Vagina (tissue), 2 donors: Measurements from ENCODE around the gene ANKFN1. TPM values are rescaled to one million over a fixed set of nuclear protein-coding genes. Genes with fewer than 3 reads are reported as not detected.
A peak's percentile ranks its signal among the peaks of the same experiment; 100 is the strongest.

Source experiments
- DNase-seq, 2 donors: peaks; one replicate each; pipeline ENCODE4 v3.0.0-alpha.2; 2017; ENCODE audit errors: extremely low spot score in 2 of 2
- H3K27ac ChIP-seq: fragments of 200-600 bp; sonication (generic); one replicate; pipeline ENCODE4 v1.5.1; 2019
- H3K27me3 ChIP-seq: fragments of 200-600 bp; sonication (generic); one replicate; pipeline ENCODE4 v1.5.1; 2019
- H3K36me3 ChIP-seq, 2 donors: fragments of 200-600 bp; sonication (generic); one replicate each; pipeline ENCODE4 v1.5.1; 2017 to 2019
- H3K4me1 ChIP-seq: fragments of 200-600 bp; sonication (generic); one replicate; pipeline ENCODE4 v1.5.1; 2019
- H3K4me3 ChIP-seq, 2 donors: fragments of 200-600 bp; sonication (generic); 1 replicate in 1 of 2; 2 replicates in 1 of 2; pipeline ENCODE4 v1.5.1; 2016 to 2019
- H3K9me3 ChIP-seq: fragments of 200-600 bp; sonication (generic); one replicate; pipeline ENCODE4 v1.5.1; 2019
- POLR2A ChIP-seq, 2 donors: fragments of 450-650 bp; IDR thresholded peaks; one replicate each; pipeline ENCODE4 v1.6.1; 2017; ENCODE audit warnings: antibody characterized with exemption in 2 of 2, mild to moderate bottlenecking in 2 of 2, moderate library complexity in 2 of 2
- POLR2AphosphoS5 ChIP-seq, 2 donors: sonication (generic); formaldehyde crosslinking; IDR thresholded peaks; one replicate each; pipeline ENCODE4 v1.9.0; 2017; ENCODE audit warnings: antibody characterized with exemption in 2 of 2, mild to moderate bottlenecking in 2 of 2, low read depth in 1 of 2; ENCODE audit not compliant: insufficient read depth in 1 of 2
- intact Hi-C: fragments of 100-400 bp; cut with DNase I; formaldehyde crosslinking; loops from one replicate; pipeline ENCODE4 v1.15.1; 2023
- total RNA-seq: library from RNA; depleted of rRNA; stranded (reverse); fragments of >200 nt; gene quantifications from one replicate; pipeline ENCODE4 v1.2.3, GENCODE V29; 2016
- TF ChIP-seq, protein P1 (sequence below), 3 experiments: fragments of 450-650 bp in 2 of 3; fragments of 200-600 bp in 1 of 3; sonication (generic) in 1 of 3; IDR thresholded peaks; one replicate each; pipeline ENCODE4 v1.5.1; 2017 to 2019; ENCODE audit warnings: antibody characterized with exemption in 3 of 3, mild to moderate bottlenecking in 2 of 3, moderate library complexity in 2 of 3

Gene ANKFN1
- total RNA-seq, 1 donor from 2014 or later, result 3.4 TPM

DNA sequence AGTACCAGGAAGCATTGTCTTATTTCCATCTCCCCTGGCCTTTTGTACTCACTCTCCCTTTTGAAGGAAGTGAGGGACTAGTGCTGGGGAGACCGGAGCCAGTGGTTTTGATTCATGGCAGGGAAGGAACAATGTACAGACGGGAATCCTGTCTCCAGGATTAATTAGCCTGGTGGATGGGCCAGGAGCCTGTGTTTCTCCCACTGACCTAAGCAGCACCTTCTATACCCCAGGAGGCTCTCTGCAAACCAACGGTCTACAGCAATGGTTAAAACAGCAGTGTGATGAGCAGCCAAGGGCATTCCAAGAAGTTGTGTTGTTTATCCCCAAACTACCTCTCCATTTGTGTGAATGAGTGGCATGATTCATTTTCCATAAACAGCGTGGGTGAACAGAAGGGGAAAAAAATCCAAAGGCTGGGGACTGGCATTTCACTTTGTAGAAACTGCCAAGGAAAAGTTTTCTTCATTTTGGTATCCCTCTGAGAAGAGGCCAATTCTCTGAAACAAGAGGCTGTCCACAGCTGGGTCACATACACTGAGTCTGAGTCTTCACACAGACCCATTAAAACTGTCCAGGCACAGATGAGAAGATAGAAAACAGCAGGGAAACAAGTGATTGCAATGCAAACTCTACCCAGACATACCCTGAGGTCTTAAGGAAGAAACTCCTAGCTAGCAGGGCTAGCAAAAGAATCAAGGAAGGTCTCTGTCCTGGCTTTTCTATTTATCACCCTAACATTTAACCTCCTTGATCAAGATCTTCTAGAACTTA is 18.1 kb downstream of the ANKFN1 start:
- DNase-seq, result peak in 1 of 2 donors; percentile 29
- Histone ChIP-seq H3K36me3 (no peaks in the 10 kb centered on the region), H3K27me3 (no peaks in the 10 kb centered on the region), H3K4me1 (peaks cover 55% of the 10 kb centered on the region), H3K4me3 (no peak overlapping the region), H3K27ac (peak overlapping the region; percentile 36), H3K9me3 (no peaks in the 10 kb centered on the region)
- TF ChIP-seq, protein P1, sequence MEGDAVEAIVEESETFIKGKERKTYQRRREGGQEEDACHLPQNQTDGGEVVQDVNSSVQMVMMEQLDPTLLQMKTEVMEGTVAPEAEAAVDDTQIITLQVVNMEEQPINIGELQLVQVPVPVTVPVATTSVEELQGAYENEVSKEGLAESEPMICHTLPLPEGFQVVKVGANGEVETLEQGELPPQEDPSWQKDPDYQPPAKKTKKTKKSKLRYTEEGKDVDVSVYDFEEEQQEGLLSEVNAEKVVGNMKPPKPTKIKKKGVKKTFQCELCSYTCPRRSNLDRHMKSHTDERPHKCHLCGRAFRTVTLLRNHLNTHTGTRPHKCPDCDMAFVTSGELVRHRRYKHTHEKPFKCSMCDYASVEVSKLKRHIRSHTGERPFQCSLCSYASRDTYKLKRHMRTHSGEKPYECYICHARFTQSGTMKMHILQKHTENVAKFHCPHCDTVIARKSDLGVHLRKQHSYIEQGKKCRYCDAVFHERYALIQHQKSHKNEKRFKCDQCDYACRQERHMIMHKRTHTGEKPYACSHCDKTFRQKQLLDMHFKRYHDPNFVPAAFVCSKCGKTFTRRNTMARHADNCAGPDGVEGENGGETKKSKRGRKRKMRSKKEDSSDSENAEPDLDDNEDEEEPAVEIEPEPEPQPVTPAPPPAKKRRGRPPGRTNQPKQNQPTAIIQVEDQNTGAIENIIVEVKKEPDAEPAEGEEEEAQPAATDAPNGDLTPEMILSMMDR (IDR thresholded peaks at IDR 0.05), result no peak
- TF ChIP-seq POLR2A (IDR thresholded peaks at IDR 0.05), result no peak
- no peak for TF ChIP-seq POLR2AphosphoS5 (IDR thresholded peaks at IDR 0.05; ENCODE audit: insufficient read depth in 1 of 2, low read depth in 1 of 2)
- intact Hi-C loops, result no loop called here

DNA sequence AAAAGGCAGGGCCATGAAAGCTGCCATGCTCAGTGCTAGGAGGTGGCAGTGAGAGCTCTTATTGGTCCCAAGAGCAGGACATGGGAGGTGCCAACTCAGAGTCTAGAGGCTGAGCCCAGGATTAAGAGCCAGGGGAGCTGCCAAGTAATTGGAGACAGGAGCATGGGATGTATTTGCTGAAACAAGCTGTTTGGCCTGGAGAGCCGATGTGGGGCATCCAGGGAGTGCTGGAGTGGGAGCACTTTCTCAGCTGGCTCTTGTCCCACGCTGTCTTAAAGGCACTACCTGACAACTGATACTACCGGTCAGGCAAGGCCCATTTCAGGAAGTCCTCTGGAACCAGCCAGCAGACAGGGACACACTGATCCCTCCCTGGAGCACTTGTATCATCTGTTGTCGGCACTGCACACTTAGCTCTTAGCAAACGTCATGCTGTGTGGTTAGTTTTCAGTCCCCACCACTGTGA is 19.3 kb downstream of the ANKFN1 start:
- intact Hi-C loops, result no loop called here
- DNase-seq, result no peak
- H3K4me1 ChIP-seq, result peaks cover 55% of the 10 kb centered on the region
- no peaks in the 10 kb centered on the region for H3K9me3 ChIP-seq
- H3K4me3 ChIP-seq, result no peak overlapping the region
- H3K27me3 ChIP-seq, result no peaks in the 10 kb centered on the region
- H3K27ac ChIP-seq, result peak overlapping the region; percentile 54
- TF ChIP-seq POLR2AphosphoS5 (IDR thresholded peaks at IDR 0.05; ENCODE audit: insufficient read depth in 1 of 2, low read depth in 1 of 2), result peak in 1 of 2 donors; percentile 21
- TF ChIP-seq, protein P1 (IDR thresholded peaks at IDR 0.05), result no peak
- no peaks in the 10 kb centered on the region for H3K36me3 ChIP-seq

DNA sequence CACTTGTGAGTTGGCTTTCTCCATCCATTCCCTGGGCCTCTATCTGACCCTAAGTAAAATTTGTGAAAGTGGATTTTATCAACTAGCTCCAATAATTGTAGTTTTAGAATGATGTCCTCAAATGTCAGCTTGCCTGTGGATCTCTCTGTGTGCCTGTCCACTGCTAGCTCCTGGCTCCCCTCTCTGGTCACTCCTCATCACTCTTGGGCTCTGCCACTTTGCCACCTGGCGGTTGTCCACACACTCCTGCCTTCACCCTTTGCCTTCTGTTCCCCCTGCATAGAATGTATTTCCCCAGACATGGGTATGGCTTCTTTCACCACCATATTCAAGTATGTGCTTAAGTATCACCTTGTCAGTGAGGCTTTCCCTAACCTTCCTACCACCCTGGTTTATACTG is 19.8 kb downstream of the ANKFN1 start:
- intact Hi-C loops, result no loop called here
- Histone ChIP-seq H3K4me1 (peaks cover 55% of the 10 kb centered on the region), H3K27me3 (no peaks in the 10 kb centered on the region), H3K4me3 (no peak overlapping the region), H3K9me3 (no peaks in the 10 kb centered on the region), H3K36me3 (no peaks in the 10 kb centered on the region), H3K27ac (peak overlapping the region; percentile 54)
- no peak for DNase-seq
- TF ChIP-seq, protein P1 (IDR thresholded peaks at IDR 0.05), result no peak
- no peak for TF ChIP-seq POLR2A (IDR thresholded peaks at IDR 0.05)
- TF ChIP-seq POLR2AphosphoS5 (IDR thresholded peaks at IDR 0.05; ENCODE audit: insufficient read depth in 1 of 2, low read depth in 1 of 2), result no peak

DNA sequence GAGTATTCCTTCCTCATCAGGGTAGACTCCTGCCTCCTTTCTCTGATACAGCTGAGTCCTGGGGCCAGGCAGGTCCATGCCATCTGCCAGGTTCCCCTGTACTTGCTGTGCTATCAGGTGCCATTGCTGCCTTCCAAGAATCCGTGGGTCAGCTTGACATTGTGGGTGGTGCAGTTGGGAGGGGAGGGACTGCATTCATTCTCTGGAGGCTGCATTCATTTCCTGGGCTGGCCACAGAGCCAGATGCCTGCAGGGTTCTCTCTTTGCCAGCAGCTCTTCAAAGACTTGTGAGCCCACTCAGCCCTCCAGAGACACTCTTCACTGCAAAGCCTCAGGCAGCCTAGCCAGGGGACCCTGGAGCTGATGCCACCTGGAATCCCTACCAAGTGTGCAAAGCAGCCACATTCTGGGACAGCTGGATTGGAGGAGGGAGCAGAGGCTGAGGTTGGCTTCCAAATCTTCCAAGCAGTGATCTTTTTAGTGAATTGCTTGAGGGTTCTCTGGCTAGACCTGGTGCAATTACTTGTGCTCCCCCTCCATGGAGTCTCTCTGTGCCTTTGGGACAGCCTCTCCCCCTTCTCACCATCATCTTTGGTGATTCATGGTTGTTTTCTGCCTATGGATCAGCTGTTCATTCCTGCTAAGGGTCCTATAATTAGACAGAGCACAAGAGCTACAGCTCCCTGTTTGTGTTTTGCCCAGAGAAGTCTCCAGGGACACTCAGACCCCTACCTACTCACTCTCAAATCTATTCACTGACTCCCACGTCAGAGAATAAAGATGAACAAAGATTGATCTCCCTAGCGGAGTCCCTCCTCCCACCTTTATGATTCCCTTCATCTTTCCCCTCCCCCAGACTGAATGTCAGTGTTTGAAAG is 20.9 kb downstream of the ANKFN1 start:
- H3K4me1 ChIP-seq, result peaks cover 55% of the 10 kb centered on the region
- H3K27me3 ChIP-seq, result no peaks in the 10 kb centered on the region
- peak in 1 of 2 donors; percentile 76 for DNase-seq
- intact Hi-C loops, result no loop called here
- H3K36me3 ChIP-seq, result no peaks in the 10 kb centered on the region
- no peak overlapping the region for H3K4me3 ChIP-seq
- H3K9me3 ChIP-seq, result no peaks in the 10 kb centered on the region
- H3K27ac ChIP-seq, result peak overlapping the region; percentile 27
- TF ChIP-seq POLR2A (IDR thresholded peaks at IDR 0.05), result no peak
- peak in 1 of 2 donors; percentile 18 for TF ChIP-seq POLR2AphosphoS5 (IDR thresholded peaks at IDR 0.05; ENCODE audit: insufficient read depth in 1 of 2, low read depth in 1 of 2)

DNA sequence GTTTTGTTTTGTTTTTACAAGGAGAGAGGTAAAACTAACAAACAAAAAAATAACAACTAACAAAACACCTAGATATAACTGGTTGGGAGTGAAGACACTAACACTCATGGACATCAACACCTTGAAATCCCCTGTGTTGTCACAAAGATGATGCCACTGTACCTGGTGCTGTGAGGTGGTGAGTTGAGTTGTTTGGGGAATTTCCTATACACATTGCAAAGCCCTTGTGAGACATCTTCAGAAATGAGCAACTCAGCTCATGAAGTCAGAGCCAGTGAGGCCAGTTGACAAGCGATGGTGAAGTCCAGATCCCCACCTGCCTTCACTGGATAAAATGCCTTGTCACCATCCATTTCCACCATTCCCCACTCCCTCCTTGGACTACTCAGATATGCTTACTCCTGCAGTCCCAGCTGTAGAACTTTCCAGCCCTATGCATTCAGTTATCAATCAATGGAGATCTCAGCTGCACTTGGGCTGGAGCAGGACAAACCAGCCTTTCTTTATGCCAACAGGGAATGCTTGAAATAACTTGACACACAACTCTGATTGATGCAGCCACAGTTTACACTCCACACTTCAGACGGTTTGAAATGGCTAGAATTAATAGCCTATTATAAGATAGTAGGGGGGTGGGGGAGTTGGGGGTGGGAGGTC is 22.2 kb downstream of the ANKFN1 start:
- TF ChIP-seq, protein P1 (IDR thresholded peaks at IDR 0.05), result no peak
- TF ChIP-seq POLR2A (IDR thresholded peaks at IDR 0.05) (no peak), POLR2AphosphoS5 (IDR thresholded peaks at IDR 0.05; ENCODE audit: insufficient read depth in 1 of 2, low read depth in 1 of 2) (no peak)
- intact Hi-C loops, result no loop called here
- Histone ChIP-seq H3K27ac (no peak overlapping the region), H3K4me3 (no peak overlapping the region), H3K9me3 (no peaks in the 10 kb centered on the region), H3K27me3 (no peaks in the 10 kb centered on the region), H3K4me1 (peaks cover 55% of the 10 kb centered on the region), H3K36me3 (no peaks in the 10 kb centered on the region)
- DNase-seq, result peak in 1 of 2 donors; percentile 52
